SIG-M5 treated with dmso at 0.1 percent for 504 hours (cell line): Measurements from ENCODE around the gene MYO7B.

ENCODE experiments used
- DNase-seq: peaks from one replicate; lab custom pipeline; 2025; ENCODE audit not compliant: unreplicated experiment; lab: John Stamatoyannopoulos, UW

Gene MYO7B

DNA sequence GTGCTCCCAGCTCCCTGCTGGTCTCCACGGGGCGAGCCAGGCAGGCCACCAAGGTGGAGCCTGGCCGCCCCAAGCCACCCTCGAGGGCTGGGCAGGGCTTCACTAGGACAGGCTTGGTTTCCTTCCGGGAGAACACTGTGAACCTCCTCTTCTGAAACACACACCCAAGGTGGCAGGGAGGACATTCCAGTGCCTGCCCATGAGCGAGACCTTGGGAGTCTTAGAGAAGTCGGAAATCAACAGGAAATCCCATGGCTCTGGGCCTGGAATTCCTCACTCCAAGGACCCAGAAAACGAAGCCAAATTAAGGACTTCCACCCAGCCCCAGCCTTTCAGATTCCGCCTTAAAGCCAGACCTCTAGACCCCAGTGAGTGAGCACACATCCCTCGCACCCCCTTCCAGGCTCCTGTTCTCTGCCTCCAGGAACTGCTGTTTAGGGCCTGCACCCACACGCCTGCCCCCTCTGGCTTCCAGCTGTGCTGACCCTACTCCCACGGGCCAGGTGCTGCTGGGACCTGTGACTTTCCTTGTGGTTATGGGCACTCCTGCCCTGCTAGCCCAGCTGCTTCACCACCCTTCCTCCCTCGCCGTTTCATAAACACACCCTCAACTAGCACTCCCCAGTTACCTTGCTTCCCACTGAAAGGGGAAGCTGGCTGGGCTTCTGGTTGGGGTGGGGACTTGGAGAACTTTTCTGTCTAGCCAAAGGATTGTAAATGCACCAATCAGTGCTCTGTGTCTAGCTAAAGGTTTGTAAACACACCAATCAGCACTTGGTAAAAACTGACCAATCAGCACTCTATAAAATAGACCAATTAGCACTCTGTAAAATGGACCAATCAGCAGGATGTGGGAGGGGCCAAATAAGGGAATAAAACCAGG is 124.2 kb downstream of the MYO7B start:
- peak; percentile 30 for DNase-seq

DNA sequence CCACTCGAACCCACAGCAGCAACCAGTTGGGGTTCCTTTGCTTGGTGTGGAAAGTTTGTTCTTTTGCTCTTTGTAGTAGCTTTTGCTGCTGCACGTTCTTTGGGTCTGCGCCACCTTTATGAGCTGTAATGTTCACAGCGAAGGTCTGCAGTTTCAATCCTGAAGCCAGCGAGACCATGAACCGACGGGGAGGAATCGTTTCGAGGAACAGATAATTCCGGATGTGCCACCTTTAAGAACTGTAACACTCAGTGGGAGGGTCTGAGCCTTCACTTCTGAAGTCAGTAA is 124.8 kb downstream of the MYO7B start:
- no peak for DNase-seq

DNA sequence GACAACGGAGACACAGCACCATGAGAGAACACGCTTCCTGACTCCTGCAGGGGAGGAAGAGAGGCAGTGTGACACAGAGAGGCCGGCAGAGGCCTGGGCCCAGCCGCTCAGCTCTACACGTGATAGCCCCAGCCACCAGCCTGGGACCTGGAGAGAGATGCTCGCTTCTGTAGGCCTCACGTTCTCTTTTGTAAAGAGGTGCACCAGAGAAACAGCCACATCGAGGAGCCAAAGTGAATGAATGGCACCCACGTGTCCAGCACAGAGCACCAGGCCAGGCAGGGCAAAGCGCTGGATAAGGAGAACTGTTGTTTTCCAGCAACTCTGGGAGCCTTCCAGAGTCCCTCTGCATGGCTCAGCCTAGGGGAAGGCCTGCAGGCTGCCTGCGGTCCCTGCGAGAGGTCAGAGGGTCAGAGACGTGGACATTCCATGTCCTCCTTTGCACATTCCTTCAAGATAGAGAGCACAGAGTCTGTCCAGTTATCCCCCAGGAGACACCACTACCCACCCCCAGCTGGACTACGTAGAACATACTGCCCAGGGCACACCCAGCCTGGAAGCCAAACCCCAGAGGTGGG is 125.7 kb downstream of the MYO7B start:
- no peak for DNase-seq

DNA sequence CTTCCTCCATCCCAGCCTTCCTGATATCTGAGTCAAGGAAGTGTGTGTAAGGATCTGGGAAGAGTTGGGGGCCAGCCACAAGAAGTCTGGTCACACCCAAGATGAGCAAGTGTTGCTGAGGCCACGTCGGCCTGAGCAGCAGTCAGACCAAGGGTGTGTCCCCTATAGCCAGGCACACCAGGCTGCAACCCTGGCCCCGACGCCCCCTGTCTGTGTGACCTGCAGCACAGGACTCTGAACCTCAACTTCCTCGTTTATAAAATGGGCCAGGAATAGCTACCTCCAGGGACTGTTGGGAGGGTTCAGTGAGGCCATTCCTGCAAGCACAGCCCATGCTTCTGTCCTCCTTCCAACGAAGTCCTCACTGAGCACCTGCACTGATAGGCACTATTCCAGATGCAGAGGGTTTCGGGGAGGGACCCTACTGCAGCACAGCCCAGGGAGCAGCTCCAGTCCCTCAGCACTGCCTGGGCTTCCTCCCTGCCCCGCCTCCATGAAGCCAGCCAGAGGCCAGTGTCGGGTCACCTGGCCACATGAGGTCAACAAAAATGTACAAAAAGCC is 126.5 kb downstream of the MYO7B start:
- no peak for DNase-seq

DNA sequence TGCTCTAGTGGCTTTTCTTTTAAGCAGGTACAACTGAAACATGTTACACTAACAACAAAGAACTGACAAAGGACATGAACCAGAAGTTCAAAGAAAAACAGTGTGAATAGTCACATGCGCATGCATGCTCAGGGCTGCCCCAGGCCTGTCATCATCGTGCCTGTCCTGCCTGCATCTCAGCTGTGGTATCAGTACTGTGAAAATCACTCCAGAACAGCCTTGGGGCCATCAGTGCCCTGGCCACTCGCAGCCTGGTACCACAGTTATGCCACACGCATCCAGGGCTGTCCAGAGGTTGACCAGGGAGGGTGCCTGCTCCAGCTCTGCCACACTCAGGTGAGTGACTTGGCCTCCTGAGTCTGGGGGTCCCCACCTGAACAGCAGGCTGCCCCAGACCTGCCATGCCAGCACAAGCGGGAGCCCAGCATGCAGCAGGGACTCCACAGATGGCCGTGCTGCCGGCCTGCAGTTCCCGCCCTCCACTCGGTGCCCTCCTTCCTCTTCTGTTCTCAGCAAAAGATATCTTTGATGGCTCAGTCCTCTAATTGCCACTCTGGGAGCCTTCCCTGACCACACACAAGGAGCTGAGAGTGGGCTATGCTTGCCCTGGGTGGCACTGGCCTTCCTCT is 127.6 kb downstream of the MYO7B start:
- no peak for DNase-seq

DNA sequence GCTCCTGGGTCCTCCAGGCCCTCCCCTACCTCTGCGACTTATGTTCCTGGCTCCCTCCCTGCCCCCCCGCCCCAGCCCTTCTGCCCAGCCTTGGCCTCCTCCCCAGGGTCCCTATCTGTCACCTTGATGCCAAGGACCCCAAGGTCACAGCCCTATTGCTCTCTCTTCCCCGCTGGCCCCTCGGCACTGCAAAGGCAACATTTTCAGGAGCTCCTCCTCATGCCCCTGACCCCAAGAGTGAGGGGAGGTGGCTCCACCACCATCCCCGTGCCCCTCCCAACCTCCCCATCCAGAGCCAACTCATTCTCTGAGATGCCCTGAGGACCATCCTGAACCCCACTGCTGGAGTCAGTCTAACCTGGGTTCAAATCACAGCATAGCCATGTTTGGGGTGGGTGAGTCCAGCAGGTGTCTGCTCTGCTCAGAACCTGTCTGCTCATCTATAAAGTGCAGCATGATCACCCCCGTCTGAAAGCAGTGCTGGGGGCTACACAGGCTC is 128.1 kb downstream of the MYO7B start:
- DNase-seq, result no peak

DNA sequence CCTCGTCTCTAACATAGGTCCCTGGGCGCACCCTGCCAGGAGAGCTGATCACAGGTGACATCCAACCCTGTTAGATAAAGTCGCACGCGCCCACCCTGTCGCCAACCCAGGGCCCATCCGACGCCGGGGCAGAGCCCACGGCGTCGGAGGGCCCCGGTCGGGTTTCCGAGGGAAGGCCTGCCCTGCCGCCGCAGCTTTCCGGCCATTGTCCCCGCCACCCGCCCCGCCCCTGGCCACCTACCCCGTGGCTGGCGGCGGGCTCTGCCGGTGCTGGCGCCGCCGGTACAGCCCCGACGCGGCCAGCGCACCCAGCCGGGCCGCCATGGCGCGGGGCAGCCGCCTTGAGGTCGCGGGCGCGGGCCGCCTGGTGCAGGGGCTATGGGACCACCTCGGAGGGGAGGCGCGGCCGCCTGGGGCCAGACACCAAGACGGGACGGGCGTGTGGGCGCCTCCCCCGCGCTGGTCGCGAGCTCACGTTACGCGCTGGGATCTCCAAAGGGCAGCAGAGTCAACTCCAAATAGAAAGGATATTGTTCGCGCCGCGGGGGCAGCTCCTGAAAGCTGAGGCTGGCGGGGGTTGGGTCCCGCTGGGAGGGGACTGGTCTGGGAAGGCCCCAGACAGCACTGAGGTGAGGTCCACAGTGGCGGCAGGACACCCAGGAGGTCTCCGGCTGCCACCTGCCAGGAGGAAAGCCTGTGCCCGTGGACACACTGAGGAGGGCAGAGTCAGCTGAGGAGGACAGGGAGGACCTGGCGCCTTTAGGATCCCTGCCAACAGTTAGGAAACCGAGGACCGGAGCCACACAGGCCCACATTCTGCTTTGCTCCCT is 128.8 kb downstream of the MYO7B start:
- no peak for DNase-seq

DNA sequence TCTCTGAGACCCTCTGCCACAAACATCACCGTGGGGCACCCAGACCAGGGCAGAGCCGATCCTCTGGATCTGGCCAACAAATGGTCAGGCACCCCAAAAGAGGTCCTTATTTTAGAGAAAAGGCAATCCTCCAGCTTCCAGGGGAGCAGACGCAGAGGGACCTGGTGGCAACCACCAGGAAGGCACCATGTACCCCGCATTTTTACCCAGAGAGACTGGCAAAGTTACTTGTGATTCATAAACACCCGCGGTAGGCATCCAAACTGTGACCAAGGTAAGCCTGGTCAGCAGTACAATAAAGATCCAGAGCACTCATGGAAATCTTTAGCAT is 129.4 kb downstream of the MYO7B start:
- no peak for DNase-seq

DNA sequence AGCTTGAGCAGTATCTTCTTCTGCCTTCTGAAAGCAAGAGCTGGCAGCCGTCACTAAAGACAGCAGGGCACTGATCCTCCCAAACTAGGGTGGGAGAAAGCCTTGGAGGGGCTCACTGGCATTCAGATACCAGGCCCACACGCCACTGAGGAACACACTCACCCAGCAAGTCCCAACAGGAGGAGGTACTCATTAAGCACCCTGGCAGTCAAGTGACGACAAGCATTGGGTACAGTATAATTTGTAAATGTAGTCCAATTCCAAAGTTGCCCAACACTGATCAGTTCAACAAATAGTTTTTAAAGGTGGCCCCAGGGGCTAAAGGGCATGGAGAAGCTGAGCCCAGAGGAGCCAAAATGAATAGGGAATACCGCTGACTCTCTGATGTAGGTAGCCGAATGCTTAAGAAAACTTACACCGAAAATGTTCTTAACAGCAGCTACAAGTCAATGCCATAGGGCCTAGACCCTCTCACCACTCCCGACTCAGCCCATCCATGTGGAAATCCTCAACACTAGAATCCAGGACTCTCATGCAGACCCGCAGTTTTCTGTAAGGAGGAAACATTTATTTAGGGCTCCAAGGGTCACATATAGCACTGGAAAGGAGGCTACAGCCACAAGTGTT is 129.9 kb downstream of the MYO7B start:
- DNase-seq, result no peak

DNA sequence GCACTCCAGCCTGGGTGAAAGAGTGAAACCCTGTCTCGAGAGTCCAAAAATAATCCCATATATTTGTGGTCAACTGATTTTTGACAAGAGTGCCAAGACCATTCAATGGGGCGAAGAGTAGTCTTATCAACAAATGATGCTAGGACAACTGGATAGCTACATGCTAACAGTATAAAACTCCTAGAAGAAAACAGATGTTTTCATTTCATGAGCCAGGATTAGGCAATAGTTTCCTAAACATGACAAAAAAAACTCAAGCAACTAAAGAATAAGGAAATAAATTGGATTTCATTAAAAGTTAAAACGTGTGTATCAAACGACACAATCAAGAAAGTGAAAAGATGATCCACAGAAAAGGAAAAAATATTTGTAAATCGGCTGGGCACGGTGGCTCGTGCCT is 133.6 kb downstream of the MYO7B start:
- no peak for DNase-seq

DNA sequence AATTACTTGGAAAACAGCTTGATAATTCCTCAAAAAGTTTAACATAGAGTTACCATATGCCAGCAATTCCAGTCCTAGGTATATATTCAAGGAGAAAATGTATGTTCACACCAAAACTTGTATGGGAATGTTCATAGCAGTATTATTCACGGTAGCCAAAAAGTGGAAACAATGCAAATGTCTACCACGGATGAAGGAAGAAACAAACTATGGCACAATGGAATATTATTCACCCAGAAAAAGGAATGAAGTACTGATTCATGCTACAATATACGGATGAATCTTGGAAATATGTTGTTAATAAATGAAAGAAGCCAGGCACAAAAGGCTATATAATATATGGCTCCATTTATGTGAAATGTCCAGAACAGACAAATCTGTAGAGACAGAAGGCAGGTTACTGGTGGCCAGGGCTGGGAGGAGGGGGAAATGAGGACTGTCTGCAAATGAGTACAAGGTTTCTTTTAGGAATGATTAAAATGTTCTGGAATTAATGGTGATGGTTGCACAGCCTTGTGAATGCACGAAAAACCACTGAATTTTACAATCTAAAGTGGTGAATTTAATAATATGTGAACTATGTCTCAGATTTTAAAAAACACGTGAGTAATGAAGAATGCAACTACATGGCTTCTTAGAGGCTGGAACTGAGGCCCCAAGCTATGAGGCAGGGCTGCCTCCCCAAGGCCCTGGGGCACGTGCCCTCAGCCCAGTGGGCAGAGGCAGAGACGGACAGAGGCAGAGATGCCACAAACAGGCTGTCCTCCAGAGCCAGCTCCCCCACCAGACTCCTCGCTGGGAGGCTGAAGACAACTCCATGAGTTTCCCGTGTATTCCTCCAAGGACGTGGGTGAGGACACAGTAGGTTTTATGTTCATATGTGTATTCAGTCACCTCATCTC is 134.8 kb downstream of the MYO7B start:
- no peak for DNase-seq

DNA sequence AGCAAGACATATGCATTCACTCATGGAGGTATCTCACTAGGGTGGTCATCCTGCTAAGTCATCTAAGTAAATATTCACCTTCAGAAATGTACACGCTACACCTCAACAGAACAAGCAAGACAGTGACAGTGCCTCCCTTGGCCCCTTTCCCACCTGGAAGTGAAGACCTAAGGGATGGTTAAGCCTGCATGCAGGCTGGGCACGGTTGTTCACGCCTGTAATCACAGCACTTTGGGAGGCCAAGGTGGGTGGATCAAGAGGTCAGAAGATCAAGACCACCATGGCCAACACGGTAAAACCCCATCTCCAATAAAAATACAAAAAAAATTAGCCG is 135.4 kb downstream of the MYO7B start:
- no peak for DNase-seq

DNA sequence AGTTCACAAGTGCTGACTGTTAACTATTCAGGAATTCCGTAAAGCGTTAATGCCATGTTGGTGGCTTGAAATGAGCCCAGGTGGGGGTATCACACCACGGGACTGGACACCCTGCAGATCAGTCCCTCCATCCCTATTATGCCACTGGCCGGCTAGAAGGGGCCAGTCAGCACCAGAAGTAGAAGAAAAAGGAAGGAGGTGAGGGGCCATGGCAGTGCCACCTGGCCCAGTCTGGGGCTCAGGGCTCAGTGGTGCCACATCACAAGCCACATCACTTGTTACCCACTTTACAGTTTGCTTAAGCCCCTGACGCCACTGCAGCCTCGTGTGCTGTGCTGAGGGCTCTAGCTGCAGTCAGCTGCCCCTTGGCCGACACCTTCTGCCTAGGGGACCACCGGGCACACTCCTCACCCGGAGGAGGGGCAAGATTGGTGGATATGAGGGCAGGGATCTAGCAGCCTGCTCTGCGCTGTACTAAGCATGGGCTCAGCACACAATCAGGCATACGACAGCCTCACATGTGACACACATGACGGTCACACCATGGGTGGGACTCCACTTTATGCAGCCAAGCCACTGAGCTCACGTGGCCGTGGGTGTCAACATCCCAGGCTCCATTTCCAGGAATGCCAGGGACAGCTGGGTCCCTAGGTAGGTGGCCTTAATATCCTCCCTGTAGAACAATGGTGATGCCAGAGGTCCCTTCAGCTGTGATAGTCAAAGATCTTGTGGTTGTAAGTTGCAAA is 136.2 kb downstream of the MYO7B start:
- DNase-seq, result no peak

DNA sequence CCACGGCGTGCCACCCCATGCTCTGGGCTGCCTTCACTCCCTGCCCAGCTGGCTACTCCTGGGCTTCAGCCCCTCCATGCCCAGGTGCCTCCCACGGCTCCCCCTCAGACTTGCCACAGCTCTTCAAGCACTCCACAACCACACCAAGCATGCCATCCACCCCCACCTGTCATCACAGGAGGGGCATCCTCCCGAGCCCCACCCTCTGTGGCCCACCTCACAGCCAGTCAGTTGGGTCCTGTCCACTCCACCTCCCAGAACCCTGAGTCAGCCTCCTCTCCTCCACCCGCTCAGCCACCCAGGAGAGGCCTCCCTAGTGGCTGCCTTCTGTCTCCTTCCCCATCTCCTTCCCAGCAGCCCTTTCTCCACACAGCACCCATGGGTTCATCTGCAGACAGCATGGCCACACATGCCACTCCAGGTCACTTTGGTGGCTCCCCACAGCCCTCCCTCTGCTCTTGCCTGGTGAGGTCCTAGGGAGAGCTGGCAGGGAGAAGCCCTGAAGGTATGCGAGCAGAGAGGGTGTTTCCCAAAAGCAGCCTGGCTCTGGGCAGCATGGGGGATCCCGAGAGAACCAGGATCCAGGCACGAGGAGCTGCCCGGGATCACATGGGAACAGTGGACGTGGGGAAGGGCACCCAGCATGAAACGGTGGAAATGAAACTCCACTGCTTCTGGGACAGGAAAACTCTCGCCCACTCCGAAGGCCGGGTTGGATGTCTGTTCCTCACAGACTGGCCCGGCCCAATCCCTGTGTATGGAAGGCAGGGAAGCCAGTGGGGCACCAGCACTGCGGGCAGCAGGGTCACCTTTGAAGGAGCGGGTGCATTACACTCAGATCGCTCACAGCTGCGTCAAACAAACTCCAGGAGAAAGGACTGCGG is 137.1 kb downstream of the MYO7B start:
- DNase-seq, result no peak

DNA sequence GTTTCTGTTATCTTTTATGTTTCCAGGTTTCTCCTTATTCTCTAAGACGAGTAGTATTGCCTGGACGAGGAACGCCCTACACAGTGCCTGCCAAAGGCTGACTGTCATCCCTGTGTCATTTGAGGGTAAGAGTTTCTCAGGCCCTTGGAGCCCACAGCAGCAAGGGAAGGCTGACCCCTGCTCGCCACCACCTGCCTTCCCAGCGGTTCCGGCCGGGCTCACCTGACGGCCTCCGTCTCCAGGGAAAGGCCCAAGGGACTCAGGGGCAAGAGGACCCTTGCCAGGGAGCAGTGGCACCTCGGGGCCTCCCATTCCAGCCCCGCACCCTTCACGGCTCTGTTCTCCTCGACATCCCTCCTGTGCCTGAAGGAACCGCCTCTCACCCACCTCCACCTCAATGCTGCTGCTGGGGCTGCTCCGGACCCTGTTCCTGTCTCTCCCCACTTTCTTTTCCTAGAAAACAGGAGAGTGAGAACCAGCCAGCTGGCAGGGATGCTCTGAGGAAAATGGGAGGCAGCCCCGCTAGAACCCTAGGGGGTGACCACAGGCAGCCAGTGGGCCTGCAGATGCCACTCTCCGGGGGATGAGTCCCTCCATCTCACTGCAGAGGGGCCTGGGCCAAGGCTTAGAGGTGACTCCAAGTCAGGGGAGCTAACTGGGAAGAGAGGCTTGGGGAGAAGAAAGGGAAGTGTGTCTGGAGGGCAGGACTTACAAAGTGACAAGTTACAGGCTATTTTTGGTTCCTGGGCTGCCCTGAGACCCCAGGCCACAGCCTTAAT is 138.0 kb downstream of the MYO7B start:
- DNase-seq, result no peak

DNA sequence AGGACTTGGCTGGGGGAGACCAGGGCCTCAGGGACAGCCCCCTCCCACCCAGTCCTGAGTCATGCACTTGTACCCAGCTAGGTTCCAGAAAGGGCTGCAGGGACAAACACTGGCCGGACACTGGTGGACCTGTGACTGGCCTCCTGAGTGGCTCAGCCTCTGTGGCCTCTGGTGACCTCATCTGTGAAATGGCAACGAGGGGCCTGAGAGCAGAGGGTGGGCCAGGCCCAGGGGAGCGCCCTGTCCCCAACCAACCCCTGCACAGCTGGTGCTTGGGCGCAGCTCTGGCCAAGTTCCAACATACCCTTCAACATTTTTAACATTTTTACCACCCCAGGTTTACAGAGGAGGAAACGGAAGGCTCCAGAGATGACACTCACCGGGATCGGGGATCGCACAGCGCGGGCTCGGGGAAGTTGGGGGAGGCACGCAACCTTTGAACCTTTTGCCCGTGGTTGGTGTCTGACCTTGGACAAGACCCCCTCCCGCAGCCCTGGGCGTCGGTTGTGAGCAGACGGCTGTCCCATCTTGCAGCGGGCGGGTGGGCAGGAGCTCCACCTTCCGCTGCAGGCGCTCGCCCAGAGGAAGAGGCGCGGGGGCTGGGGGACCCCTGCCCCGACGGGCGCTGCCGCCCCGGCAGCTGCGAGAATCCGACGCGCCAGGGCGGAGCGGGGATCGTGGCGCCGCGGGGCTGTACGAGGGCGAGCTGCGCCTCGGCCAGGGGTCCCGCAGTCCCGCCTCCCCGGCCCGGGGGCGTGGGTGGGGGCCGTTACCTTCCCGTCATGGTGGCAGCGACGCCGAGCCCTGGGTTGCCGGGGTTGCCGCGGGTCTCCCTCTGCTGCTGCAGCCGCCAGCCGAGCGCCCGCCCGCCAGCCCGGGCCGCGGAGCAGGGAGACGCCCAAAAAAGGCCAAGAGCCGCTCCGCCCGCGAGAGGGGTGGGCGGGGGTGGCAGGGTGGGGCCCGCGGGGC is 139.0 kb downstream of the MYO7B start:
- no peak for DNase-seq
